ENCODE data around the gene PIGBOS1. TPM values are rescaled to one million over a fixed set of nuclear protein-coding genes. Genes with fewer than 3 reads are reported as not detected.
"Not testable (repeated sequence)": the region's sequence is repeated elsewhere in the genome, so short reads cannot be mapped to it uniquely, and the experiment has no call there.

PIGBOS1 gene
- total RNA-seq, 1 donor from 2014 or later = 10.7 TPM

- TF ChIP-seq CTCF (IDR thresholded peaks at IDR 0.05) = no peak
- peak overlapping the region; percentile 83 for H3K27ac Mint-ChIP-seq
- CTCF ChIA-PET = no interaction called here
- ATAC-seq (ENCODE audit: low read depth) = peak; percentile 8
- no peaks in the 10 kb centered on the region for H3K27me3 Mint-ChIP-seq
- H3K4me3 Mint-ChIP-seq = peak overlapping the region; percentile 89
- no peak for DNase-seq
- intact Hi-C loops (cut with micrococcal nuclease) = loop anchor here (1.0 kb wide), 2 partner anchors 12 to 22 kb away; no protein-coding TSS in a partner anchor
- H3K4me1 Mint-ChIP-seq = peaks cover 29% of the 10 kb centered on the region
- POLR2A ChIA-PET = interaction anchor here (0.7 to 1.4 kb wide), 2 partner anchors 22 to 29 kb away, joined by 3 to 6 read pairs; no protein-coding TSS in a partner anchor
- H3K9me3 Mint-ChIP-seq = no peaks in the 10 kb centered on the region
- peaks cover 9% of the 10 kb centered on the region for H3K36me3 Mint-ChIP-seq (ENCODE audit: low read depth)
Measured at GRCh38 chr15:55289011-55289745, 29.7 kb downstream of the PIGBOS1 start.

GRCh38 chr15:55288006-55288717, 30.8 kb downstream of the PIGBOS1 start:
- intact Hi-C loops (cut with micrococcal nuclease) = no loop called here
- H3K27me3 Mint-ChIP-seq = no peaks in the 10 kb centered on the region
- peaks cover 9% of the 10 kb centered on the region for H3K36me3 Mint-ChIP-seq (ENCODE audit: low read depth)
- peak overlapping the region; percentile 89 for H3K4me3 Mint-ChIP-seq
- ChIA-PET CTCF (interaction anchor here (0.6 kb wide), 2 partner anchors 10 to 151 kb away, joined by 3 to 4 read pairs; no protein-coding TSS in a partner anchor), POLR2A (interaction anchor here (0.6 to 1.4 kb wide), 3 partner anchors 21 to 69 kb away, joined by 3 to 8 read pairs (median 3); partner anchors contain the start of genes PIGB and PIGBOS1)
- peaks cover 35% of the 10 kb centered on the region for H3K4me1 Mint-ChIP-seq
- DNase-seq (no peak), ATAC-seq (ENCODE audit: low read depth) (no peak)
- H3K27ac Mint-ChIP-seq = peak overlapping the region; percentile 83
- no peaks in the 10 kb centered on the region for H3K9me3 Mint-ChIP-seq
- no peak for TF ChIP-seq CTCF (IDR thresholded peaks at IDR 0.05)

- H3K4me3 Mint-ChIP-seq; intact Hi-C loops (cut with micrococcal nuclease); ATAC-seq (ENCODE audit: low read depth); DNase-seq; CTCF ChIA-PET; H3K27me3 Mint-ChIP-seq; H3K36me3 Mint-ChIP-seq (ENCODE audit: low read depth); H3K9me3 Mint-ChIP-seq: not testable (repeated sequence)
- Mint-ChIP-seq H3K4me1 (peaks cover 47% of the 10 kb centered on the region), H3K27ac (peak overlapping the region; percentile 0)
- POLR2A ChIA-PET = interaction anchor here (0.6 kb wide), 1 partner anchor 71 kb away, joined by 3 read pairs; no protein-coding TSS in a partner anchor
Measured at GRCh38 chr15:55286442-55287189, 32.3 kb downstream of the PIGBOS1 start.

GRCh38 chr15:55284426-55284825, 34.5 kb downstream of the PIGBOS1 start:
- no peak for TF ChIP-seq CTCF (IDR thresholded peaks at IDR 0.05)
- H3K27ac Mint-ChIP-seq = no peak overlapping the region
- CTCF ChIA-PET = no interaction called here
- DNase-seq = no peak
- H3K36me3 Mint-ChIP-seq (ENCODE audit: low read depth) = peaks cover 7% of the 10 kb centered on the region
- no peaks in the 10 kb centered on the region for H3K27me3 Mint-ChIP-seq
- intact Hi-C loops (cut with micrococcal nuclease) = no loop called here
- peaks cover 57% of the 10 kb centered on the region for H3K4me1 Mint-ChIP-seq
- POLR2A ChIA-PET = no interaction called here
- no peak overlapping the region for H3K4me3 Mint-ChIP-seq
- H3K9me3 Mint-ChIP-seq = no peaks in the 10 kb centered on the region
- no peak for ATAC-seq (ENCODE audit: low read depth)

GRCh38 chr15:55283379-55284147, 35.4 kb downstream of the PIGBOS1 start:
- Mint-ChIP-seq H3K4me1 (peaks cover 61% of the 10 kb centered on the region), H3K4me3 (no peak overlapping the region), H3K27me3 (no peaks in the 10 kb centered on the region), H3K9me3 (no peaks in the 10 kb centered on the region), H3K27ac (no peak overlapping the region), H3K36me3 (ENCODE audit: low read depth) (peaks cover 7% of the 10 kb centered on the region)
- ATAC-seq (ENCODE audit: low read depth) (no peak), DNase-seq (no peak)
- TF ChIP-seq CTCF (IDR thresholded peaks at IDR 0.05) = no peak
- CTCF ChIA-PET = no interaction called here
- intact Hi-C loops (cut with micrococcal nuclease) = no loop called here
- POLR2A ChIA-PET = no interaction called here

All from activated B cell treated with CpG ODN at 0.5 μM for 24 hours (primary cell).